NCI-H524 (cell line): ENCODE data around the gene CGRRF1.

Source experiments
- DNase-seq, 2 experiments: peaks; one replicate each; lab custom pipeline; 2025; lab: John Stamatoyannopoulos, UW

The CGRRF1 gene

GRCh38 chr14:54577977-54578376, 68.3 kb downstream of the CGRRF1 start:
- no peak for DNase-seq

- DNase-seq: no peak
Observed at GRCh38 chr14:54579621-54580020, 69.9 kb downstream of the CGRRF1 start.

GRCh38 chr14:54580933-54581332, 71.2 kb downstream of the CGRRF1 start:
- DNase-seq: no peak

GRCh38 chr14:54582334-54582733, 72.6 kb downstream of the CGRRF1 start:
- no peak for DNase-seq

GRCh38 chr14:54584097-54584496, 74.4 kb downstream of the CGRRF1 start:
- no peak for DNase-seq

GRCh38 chr14:54585214-54585613, 75.5 kb downstream of the CGRRF1 start:
- DNase-seq: no peak
